Measurements from ENCODE around the gene GNAT3.

The GNAT3 gene

GRCh38 chr7:80466636-80467035, 45.2 kb downstream of the GNAT3 start:
- Histone ChIP-seq H2AFZ (ENCODE audit: low read length, unreplicated experiment) (peak overlapping the region; percentile 7), H3K27me3 (ENCODE audit: insufficient read depth, low read length) (no peaks in the 10 kb centered on the region), H3K4me1 (ENCODE audit: control insufficient read depth, insufficient read depth, low read length, unreplicated experiment) (peaks cover 20% of the 10 kb centered on the region), H3K4me3 (ENCODE audit: low read depth, low read length) (no peak overlapping the region), H3K36me3 (ENCODE audit: insufficient read depth, low read length) (no peaks in the 10 kb centered on the region), H3K79me2 (ENCODE audit: control insufficient read depth, insufficient read depth, low read length, unreplicated experiment) (no peaks in the 10 kb centered on the region), H3K27ac (ENCODE audit: low read depth, low read length) (peak overlapping the region; percentile 3; the same call in 1 of the 2 replicates)

- Histone ChIP-seq H3K36me3 (ENCODE audit: insufficient read depth, low read length) (no peaks in the 10 kb centered on the region), H3K27ac (ENCODE audit: low read depth, low read length) (no peak overlapping the region), H2AFZ (ENCODE audit: low read length, unreplicated experiment) (no peak overlapping the region), H3K4me1 (ENCODE audit: control insufficient read depth, insufficient read depth, low read length, unreplicated experiment) (peaks cover 18% of the 10 kb centered on the region), H3K27me3 (ENCODE audit: insufficient read depth, low read length) (no peaks in the 10 kb centered on the region), H3K4me3 (ENCODE audit: low read depth, low read length) (no peak overlapping the region), H3K79me2 (ENCODE audit: control insufficient read depth, insufficient read depth, low read length, unreplicated experiment) (no peaks in the 10 kb centered on the region)
Observed at GRCh38 chr7:80464211-80464610, 47.7 kb downstream of the GNAT3 start.

DNA sequence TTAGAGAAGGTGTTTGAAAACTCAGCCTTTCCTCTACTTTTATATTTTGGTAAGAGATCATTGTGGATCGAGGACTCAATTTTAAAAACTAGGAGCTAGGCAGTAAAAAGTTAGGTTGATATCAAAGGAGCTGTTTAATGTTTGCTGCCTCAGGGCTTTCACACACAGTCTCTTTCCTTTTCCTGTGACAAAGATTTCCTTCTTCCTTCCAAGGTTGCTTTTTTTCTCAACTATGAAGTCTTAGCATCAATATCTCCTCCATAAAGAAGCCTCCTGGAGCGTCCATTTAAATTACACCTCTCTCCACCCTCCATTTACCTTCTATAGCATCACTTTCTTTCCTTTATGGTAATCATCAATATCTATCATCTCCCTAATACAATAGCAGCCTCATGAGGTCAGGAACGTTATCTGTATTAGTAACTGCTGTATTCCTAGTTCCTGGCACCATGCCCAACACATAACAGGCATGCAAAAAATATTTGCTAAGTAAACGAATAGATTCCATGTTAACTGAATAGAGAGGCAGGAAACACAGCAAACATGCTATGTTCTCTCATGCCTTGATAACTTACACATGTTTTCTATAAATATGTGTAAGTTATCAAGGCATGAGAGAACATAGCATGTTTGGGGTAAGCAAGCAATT, 48.5 kb downstream of the GNAT3 start:
- Histone ChIP-seq H3K27ac (ENCODE audit: low read depth, low read length) (no peak overlapping the region), H3K4me3 (ENCODE audit: low read depth, low read length) (no peak overlapping the region), H3K79me2 (ENCODE audit: control insufficient read depth, insufficient read depth, low read length, unreplicated experiment) (no peaks in the 10 kb centered on the region), H3K4me1 (ENCODE audit: control insufficient read depth, insufficient read depth, low read length, unreplicated experiment) (peaks cover 18% of the 10 kb centered on the region), H3K27me3 (ENCODE audit: insufficient read depth, low read length) (no peaks in the 10 kb centered on the region), H3K36me3 (ENCODE audit: insufficient read depth, low read length) (no peaks in the 10 kb centered on the region), H2AFZ (ENCODE audit: low read length, unreplicated experiment) (no peak overlapping the region)

DNA sequence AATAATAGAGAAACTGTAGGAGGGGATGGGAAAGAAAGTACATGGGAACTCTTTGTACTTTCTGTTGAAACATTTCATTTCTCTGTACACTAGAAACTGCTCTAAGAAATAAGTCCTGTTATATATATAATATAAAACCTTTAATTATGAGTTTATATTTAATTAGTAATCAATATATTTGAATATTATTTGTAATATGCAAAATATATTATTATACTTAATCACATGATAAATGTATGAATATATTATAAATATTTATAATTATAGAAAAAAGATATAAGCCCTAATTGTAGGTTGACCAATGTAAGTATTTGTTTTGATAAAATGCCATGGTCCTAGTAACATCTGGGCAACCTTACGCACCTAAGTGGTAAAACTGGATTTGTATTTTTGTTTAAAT, 51.0 kb downstream of the GNAT3 start:
- Histone ChIP-seq H2AFZ (ENCODE audit: low read length, unreplicated experiment) (no peak overlapping the region), H3K36me3 (ENCODE audit: insufficient read depth, low read length) (no peaks in the 10 kb centered on the region), H3K27me3 (ENCODE audit: insufficient read depth, low read length) (no peaks in the 10 kb centered on the region), H3K4me1 (ENCODE audit: control insufficient read depth, insufficient read depth, low read length, unreplicated experiment) (no peaks in the 10 kb centered on the region), H3K27ac (ENCODE audit: low read depth, low read length) (no peak overlapping the region), H3K79me2 (ENCODE audit: control insufficient read depth, insufficient read depth, low read length, unreplicated experiment) (no peaks in the 10 kb centered on the region), H3K4me3 (ENCODE audit: low read depth, low read length) (no peak overlapping the region)

DNA sequence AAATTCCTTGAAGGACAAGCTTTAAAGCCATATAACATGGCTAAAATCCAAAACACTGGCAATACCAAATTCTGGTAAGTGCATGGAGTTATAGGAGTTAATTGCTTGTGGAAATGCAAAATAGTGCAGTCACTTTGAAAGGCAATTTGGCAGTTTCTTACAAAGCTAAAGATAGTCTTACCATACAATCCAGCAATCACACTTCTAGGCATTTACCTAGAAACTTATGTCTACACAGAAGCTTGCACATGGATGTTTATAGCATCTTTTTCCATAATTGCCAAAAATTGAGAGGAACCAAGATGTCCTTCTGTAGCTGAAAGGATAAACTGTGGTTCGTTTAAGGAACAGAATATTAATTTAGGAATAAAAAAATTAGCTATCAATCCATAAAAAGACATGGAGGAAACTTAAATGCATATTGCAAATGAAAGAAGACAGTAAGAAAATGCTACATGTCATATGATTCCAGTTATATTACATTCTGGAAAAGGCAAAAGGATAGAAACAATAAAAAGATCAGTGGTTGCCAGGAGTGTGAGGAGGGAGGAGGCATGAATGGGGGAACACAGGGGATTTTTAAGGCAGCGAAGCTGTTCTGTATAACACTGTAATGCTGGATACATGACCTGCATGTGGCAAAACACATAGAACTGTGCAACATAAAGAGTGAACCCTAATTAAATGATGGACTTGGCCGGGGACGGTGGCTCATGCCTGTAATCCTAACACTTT, 51.9 kb downstream of the GNAT3 start:
- Histone ChIP-seq H3K27ac (ENCODE audit: low read depth, low read length) (no peak overlapping the region), H3K36me3 (ENCODE audit: insufficient read depth, low read length) (no peaks in the 10 kb centered on the region), H3K79me2 (ENCODE audit: control insufficient read depth, insufficient read depth, low read length, unreplicated experiment) (no peaks in the 10 kb centered on the region), H3K27me3 (ENCODE audit: insufficient read depth, low read length) (no peaks in the 10 kb centered on the region), H3K4me1 (ENCODE audit: control insufficient read depth, insufficient read depth, low read length, unreplicated experiment) (no peaks in the 10 kb centered on the region), H2AFZ (ENCODE audit: low read length, unreplicated experiment) (no peak overlapping the region), H3K4me3 (ENCODE audit: low read depth, low read length) (no peak overlapping the region)

- H2AFZ ChIP-seq (ENCODE audit: low read length, unreplicated experiment), result peak overlapping the region; percentile 31
Observed at GRCh38 chr7:80458822-80459725, 52.8 kb downstream of the GNAT3 start.

DNA sequence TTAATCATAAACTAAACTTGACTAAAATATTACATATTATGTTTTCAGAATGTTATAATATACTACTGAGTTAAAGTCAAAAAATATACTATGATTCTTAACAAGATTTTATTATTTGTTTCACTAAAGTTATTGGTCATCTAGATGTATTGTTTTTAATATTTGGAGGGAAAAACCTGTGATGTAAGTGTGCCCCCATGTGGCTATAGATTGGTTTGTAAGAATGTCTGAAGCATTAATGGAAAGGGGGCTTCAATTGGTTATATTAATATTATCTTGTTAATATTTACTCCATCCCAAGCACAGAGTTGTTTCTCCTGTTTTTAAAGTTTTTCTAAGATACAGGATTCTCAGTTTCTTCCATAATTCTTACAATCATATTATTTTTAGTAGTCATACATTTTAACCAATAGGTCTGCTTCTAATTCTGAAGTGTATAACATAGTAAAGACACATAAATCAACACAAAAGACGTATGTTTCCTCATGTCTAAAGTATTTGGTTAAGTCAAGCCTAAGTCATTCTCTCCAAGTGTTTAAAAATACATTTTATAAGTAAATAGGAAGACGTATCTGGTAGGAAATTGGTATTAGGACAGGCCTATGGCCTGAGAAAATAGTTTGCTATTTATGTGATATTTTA, 58.0 kb downstream of the GNAT3 start:
- H3K79me2 ChIP-seq (ENCODE audit: control insufficient read depth, insufficient read depth, low read length, unreplicated experiment), result no peaks in the 10 kb centered on the region
- no peak overlapping the region for H3K27ac ChIP-seq (ENCODE audit: low read depth, low read length)
- no peaks in the 10 kb centered on the region for H3K27me3 ChIP-seq (ENCODE audit: insufficient read depth, low read length)
- no peak overlapping the region for H3K4me3 ChIP-seq (ENCODE audit: low read depth, low read length)
- peaks cover 6% of the 10 kb centered on the region for H3K4me1 ChIP-seq (ENCODE audit: control insufficient read depth, insufficient read depth, low read length, unreplicated experiment)
- no peaks in the 10 kb centered on the region for H3K36me3 ChIP-seq (ENCODE audit: insufficient read depth, low read length)
- H2AFZ ChIP-seq (ENCODE audit: low read length, unreplicated experiment), result no peak overlapping the region

More at GRCh38 chr7:80458822-80459725, 52.8 kb downstream of the GNAT3 start:
- Histone ChIP-seq H3K36me3 (ENCODE audit: insufficient read depth, low read length) (no peaks in the 10 kb centered on the region), H3K4me3 (ENCODE audit: low read depth, low read length) (no peak overlapping the region), H3K27ac (ENCODE audit: low read depth, low read length) (no peak overlapping the region), H3K27me3 (ENCODE audit: insufficient read depth, low read length) (no peaks in the 10 kb centered on the region), H3K79me2 (ENCODE audit: control insufficient read depth, insufficient read depth, low read length, unreplicated experiment) (no peaks in the 10 kb centered on the region), H3K4me1 (ENCODE audit: control insufficient read depth, insufficient read depth, low read length, unreplicated experiment) (no peaks in the 10 kb centered on the region)

GRCh38 chr7:80450621-80451308, 61.1 kb downstream of the GNAT3 start:
- peaks cover 6% of the 10 kb centered on the region for H3K4me1 ChIP-seq (ENCODE audit: control insufficient read depth, insufficient read depth, low read length, unreplicated experiment)
- no peak overlapping the region for H3K4me3 ChIP-seq (ENCODE audit: low read depth, low read length)
- H3K36me3 ChIP-seq (ENCODE audit: insufficient read depth, low read length), result no peaks in the 10 kb centered on the region
- H3K27me3 ChIP-seq (ENCODE audit: insufficient read depth, low read length), result no peaks in the 10 kb centered on the region
- H2AFZ ChIP-seq (ENCODE audit: low read length, unreplicated experiment), result peak overlapping the region; percentile 74
- no peak overlapping the region for H3K27ac ChIP-seq (ENCODE audit: low read depth, low read length)
- H3K79me2 ChIP-seq (ENCODE audit: control insufficient read depth, insufficient read depth, low read length, unreplicated experiment), result no peaks in the 10 kb centered on the region

- H3K27me3 ChIP-seq (ENCODE audit: insufficient read depth, low read length), result no peaks in the 10 kb centered on the region
- H3K4me1 ChIP-seq (ENCODE audit: control insufficient read depth, insufficient read depth, low read length, unreplicated experiment), result peaks cover 6% of the 10 kb centered on the region
- no peaks in the 10 kb centered on the region for H3K36me3 ChIP-seq (ENCODE audit: insufficient read depth, low read length)
- no peak overlapping the region for H3K27ac ChIP-seq (ENCODE audit: low read depth, low read length)
- H3K4me3 ChIP-seq (ENCODE audit: low read depth, low read length), result no peak overlapping the region
- peak overlapping the region; percentile 59 for H2AFZ ChIP-seq (ENCODE audit: low read length, unreplicated experiment)
- H3K79me2 ChIP-seq (ENCODE audit: control insufficient read depth, insufficient read depth, low read length, unreplicated experiment), result no peaks in the 10 kb centered on the region
Observed at GRCh38 chr7:80449836-80450235, 62.0 kb downstream of the GNAT3 start.

- Histone ChIP-seq H3K27ac (ENCODE audit: low read depth, low read length) (no peak overlapping the region), H2AFZ (ENCODE audit: low read length, unreplicated experiment) (no peak overlapping the region), H3K4me1 (ENCODE audit: control insufficient read depth, insufficient read depth, low read length, unreplicated experiment) (peaks cover 11% of the 10 kb centered on the region), H3K4me3 (ENCODE audit: low read depth, low read length) (no peak overlapping the region), H3K79me2 (ENCODE audit: control insufficient read depth, insufficient read depth, low read length, unreplicated experiment) (no peaks in the 10 kb centered on the region), H3K36me3 (ENCODE audit: insufficient read depth, low read length) (no peaks in the 10 kb centered on the region), H3K27me3 (ENCODE audit: insufficient read depth, low read length) (no peaks in the 10 kb centered on the region)
Observed at GRCh38 chr7:80445351-80445750, 66.5 kb downstream of the GNAT3 start.

Data from ACC112 (cell line).